B cell (primary cell): Measurements from ENCODE around the gene SPECC1. TPM values are rescaled to one million over a fixed set of nuclear protein-coding genes. Genes with fewer than 3 reads are reported as not detected.
"Not testable (repeated sequence)": the region's sequence is repeated elsewhere in the genome, so short reads cannot be mapped to it uniquely, and the experiment has no call there.

Source experiments
- ATAC-seq: fragments of 200-7000 bp; cut with Tn5 transposase; one replicate; pipeline ENCODE4 v1.10.0; 2021; ENCODE audit warnings: low read depth, mild to moderate bottlenecking, moderate number of reproducible peaks, moderate library complexity
- CTCF ChIA-PET: fragments of 350-600 bp; sonication (Branson Sonifier 250); formaldehyde crosslinking; loops from one replicate; lab custom pipeline; 2021; ENCODE audit warnings: antibody characterized with exemption, inconsistent platforms; lab: Charles Lee
- POLR2A ChIA-PET: fragments of 350-600 bp; sonication (Branson Sonifier 250); formaldehyde crosslinking; loops from one replicate; lab custom pipeline; 2021; ENCODE audit warnings: antibody characterized with exemption; lab: Charles Lee
- DNase-seq: peaks from one replicate; pipeline ENCODE4 v3.0.0; 2013
- H2AFZ ChIP-seq: 2 replicates; pipeline ENCODE4 v1.6.1; 2012; ENCODE audit warnings: mild to moderate bottlenecking, low read depth, low read length; ENCODE audit not compliant: insufficient read depth, poor library complexity, severe bottlenecking
- H3K27ac ChIP-seq, 2 donors: 1 replicate in 1 of 2; 2 replicates in 1 of 2; pipeline ENCODE4 v1.5.1; 2012 to 2013; ENCODE audit warnings: low read length in 2 of 2, mild to moderate bottlenecking in 2 of 2, moderate library complexity in 1 of 2
- H3K27me3 ChIP-seq, 4 experiments: fragments of 200-600 bp in 1 of 4; sonication (generic) in 1 of 4; replicated peaks in 1 of 4; 1 replicate in 2 of 4; 2 replicates in 2 of 4; pipeline versions ENCODE4 v1.6.1 to v1.7.0; 2013 to 2016; ENCODE audit warnings: low read length in 3 of 4, mild to moderate bottlenecking in 2 of 4, mixed read lengths in 1 of 4, moderate library complexity in 1 of 4; ENCODE audit not compliant: insufficient read depth in 4 of 4, control insufficient read depth in 3 of 4; ENCODE audit errors: control extremely low read depth in 1 of 4
- H3K36me3 ChIP-seq, 2 experiments: replicated peaks in 1 of 2; 1 replicate in 1 of 2; 2 replicates in 1 of 2; pipeline versions ENCODE4 v1.6.1 to v1.7.1; 2013; ENCODE audit warnings: low read length in 1 of 2; ENCODE audit not compliant: insufficient read depth in 2 of 2, control insufficient read depth in 1 of 2; ENCODE audit errors: control extremely low read depth in 1 of 2, extremely low read depth in 1 of 2
- H3K4me1 ChIP-seq, 2 donors: fragments of 200-600 bp in 1 of 2; sonication (generic) in 1 of 2; 1 replicate in 1 of 2; 2 replicates in 1 of 2; pipeline versions ENCODE4 v1.5.1 to v1.6.1; 2013 to 2017; ENCODE audit warnings: low read length in 2 of 2; ENCODE audit not compliant: control insufficient read depth in 2 of 2, insufficient read depth in 2 of 2
- H3K4me2 ChIP-seq: replicated peaks from 2 replicates; pipeline ENCODE3; 2012; ENCODE audit warnings: mild to moderate bottlenecking, low read depth, low read length; ENCODE audit not compliant: poor library complexity, severe bottlenecking
- H3K4me3 ChIP-seq, 5 experiments: fragments of 200-600 bp in 1 of 5; sonication (generic) in 1 of 5; 1 replicate in 3 of 5; 2 replicates in 2 of 5; pipeline versions ENCODE4 v1.5.1 to v1.7.0; 2011 to 2016; ENCODE audit warnings: low read length in 4 of 5, mild to moderate bottlenecking in 4 of 5, low read depth in 2 of 5, control low read depth in 1 of 5, moderate library complexity in 1 of 5; ENCODE audit not compliant: insufficient read depth in 1 of 5; ENCODE audit errors: control extremely low read depth in 1 of 5, extremely low read depth in 1 of 5
- H3K79me2 ChIP-seq: fragments of 200-600 bp; sonication (generic); one replicate; pipeline ENCODE4 v1.6.0; 2016; ENCODE audit warnings: low read length; ENCODE audit not compliant: control insufficient read depth, insufficient read depth
- H3K9ac ChIP-seq: fragments of 200-600 bp; sonication (generic); 2 replicates; pipeline ENCODE4 v1.6.1; 2017; ENCODE audit warnings: mild to moderate bottlenecking, low read length, moderate library complexity
- H3K9me3 ChIP-seq, 3 donors: one replicate each; pipeline versions ENCODE4 v1.6.1 to v1.7.1; 2013; ENCODE audit warnings: low read length in 2 of 3; ENCODE audit not compliant: control insufficient read depth in 2 of 3, insufficient read depth in 1 of 3; ENCODE audit errors: control extremely low read depth in 1 of 3
- H4K20me1 ChIP-seq: 2 replicates; pipeline ENCODE4 v1.6.0; 2012; ENCODE audit warnings: mild to moderate bottlenecking, low read length; ENCODE audit not compliant: insufficient read depth, control insufficient read depth, poor library complexity, severe bottlenecking
- H3K27ac Mint-ChIP-seq: one replicate; pipeline ENCODE4 v1.8.0; 2021; ENCODE audit warnings: mixed read lengths
- H3K27me3 Mint-ChIP-seq: one replicate; pipeline ENCODE4 v1.8.0; 2021; ENCODE audit warnings: mixed read lengths
- H3K4me1 Mint-ChIP-seq: one replicate; pipeline ENCODE4 v1.8.0; 2021; ENCODE audit warnings: mixed read lengths
- H3K4me3 Mint-ChIP-seq: one replicate; pipeline ENCODE4 v1.8.0; 2021; ENCODE audit warnings: mixed read lengths
- H3K9me3 Mint-ChIP-seq: one replicate; pipeline ENCODE4 v1.8.0; 2022; ENCODE audit warnings: mixed read lengths; ENCODE audit not compliant: insufficient read depth
- EZH2 ChIP-seq: IDR thresholded peaks from 2 replicates; pipeline ENCODE4 v1.6.1; 2012; ENCODE audit warnings: borderline replicate concordance, low read depth, mild to moderate bottlenecking, moderate library complexity, low read length; ENCODE audit not compliant: insufficient read depth, poor library complexity, severe bottlenecking
- WGBS: methylation state at CpG from one replicate; pipeline ENCODE4 v1.1.5; 2013; ENCODE audit warnings: missing lambda C conversion rate; ENCODE audit not compliant: insufficient coverage; 5-methylcytosine and 5-hydroxymethylcytosine counted together
- intact Hi-C: fragments of 100-400 bp; cut with micrococcal nuclease; formaldehyde crosslinking; loops from one replicate; pipeline ENCODE4 v1.10.0; 2022
- polyA minus RNA-seq: library from RNA; depleted of rRNA, polyadenylated mRNA; stranded (reverse); fragments of >200 nt; gene quantifications from 2 replicates; pipeline ENCODE4 v1.2.3, GENCODE V29; 2012
- polyA plus RNA-seq: library from polyadenylated mRNA; depleted of rRNA; stranded (reverse); fragments of >200 nt; gene quantifications from 2 replicates; pipeline ENCODE4 v1.2.3, GENCODE V29; 2012
- total RNA-seq, 2 donors: library from RNA; stranded (reverse); fragments of 120-200 nt in 1 of 2; gene quantifications; 1 replicate in 1 of 2; 2 replicates in 1 of 2; pipeline versions ENCODE4 v1.2.3 to v1.2.4, GENCODE V29; 2013 to 2022
- TF ChIP-seq, protein P1 (sequence below): fragments of 200-600 bp; IDR thresholded peaks from one replicate; pipeline ENCODE4 v1.8.0; 2022; ENCODE audit warnings: antibody characterized with exemption, mild to moderate bottlenecking

The SPECC1 gene, protein sequence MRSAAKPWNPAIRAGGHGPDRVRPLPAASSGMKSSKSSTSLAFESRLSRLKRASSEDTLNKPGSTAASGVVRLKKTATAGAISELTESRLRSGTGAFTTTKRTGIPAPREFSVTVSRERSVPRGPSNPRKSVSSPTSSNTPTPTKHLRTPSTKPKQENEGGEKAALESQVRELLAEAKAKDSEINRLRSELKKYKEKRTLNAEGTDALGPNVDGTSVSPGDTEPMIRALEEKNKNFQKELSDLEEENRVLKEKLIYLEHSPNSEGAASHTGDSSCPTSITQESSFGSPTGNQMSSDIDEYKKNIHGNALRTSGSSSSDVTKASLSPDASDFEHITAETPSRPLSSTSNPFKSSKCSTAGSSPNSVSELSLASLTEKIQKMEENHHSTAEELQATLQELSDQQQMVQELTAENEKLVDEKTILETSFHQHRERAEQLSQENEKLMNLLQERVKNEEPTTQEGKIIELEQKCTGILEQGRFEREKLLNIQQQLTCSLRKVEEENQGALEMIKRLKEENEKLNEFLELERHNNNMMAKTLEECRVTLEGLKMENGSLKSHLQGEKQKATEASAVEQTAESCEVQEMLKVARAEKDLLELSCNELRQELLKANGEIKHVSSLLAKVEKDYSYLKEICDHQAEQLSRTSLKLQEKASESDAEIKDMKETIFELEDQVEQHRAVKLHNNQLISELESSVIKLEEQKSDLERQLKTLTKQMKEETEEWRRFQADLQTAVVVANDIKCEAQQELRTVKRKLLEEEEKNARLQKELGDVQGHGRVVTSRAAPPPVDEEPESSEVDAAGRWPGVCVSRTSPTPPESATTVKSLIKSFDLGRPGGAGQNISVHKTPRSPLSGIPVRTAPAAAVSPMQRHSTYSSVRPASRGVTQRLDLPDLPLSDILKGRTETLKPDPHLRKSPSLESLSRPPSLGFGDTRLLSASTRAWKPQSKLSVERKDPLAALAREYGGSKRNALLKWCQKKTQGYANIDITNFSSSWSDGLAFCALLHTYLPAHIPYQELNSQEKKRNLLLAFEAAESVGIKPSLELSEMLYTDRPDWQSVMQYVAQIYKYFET
- total RNA-seq (6.1 and 7.4 TPM in 2 replicates), polyA plus RNA-seq (2.6 and 4.6 TPM in 2 replicates), polyA minus RNA-seq (4.4 and 6.2 TPM in 2 replicates)
- total RNA-seq (2013), result 8.0 TPM

DNA sequence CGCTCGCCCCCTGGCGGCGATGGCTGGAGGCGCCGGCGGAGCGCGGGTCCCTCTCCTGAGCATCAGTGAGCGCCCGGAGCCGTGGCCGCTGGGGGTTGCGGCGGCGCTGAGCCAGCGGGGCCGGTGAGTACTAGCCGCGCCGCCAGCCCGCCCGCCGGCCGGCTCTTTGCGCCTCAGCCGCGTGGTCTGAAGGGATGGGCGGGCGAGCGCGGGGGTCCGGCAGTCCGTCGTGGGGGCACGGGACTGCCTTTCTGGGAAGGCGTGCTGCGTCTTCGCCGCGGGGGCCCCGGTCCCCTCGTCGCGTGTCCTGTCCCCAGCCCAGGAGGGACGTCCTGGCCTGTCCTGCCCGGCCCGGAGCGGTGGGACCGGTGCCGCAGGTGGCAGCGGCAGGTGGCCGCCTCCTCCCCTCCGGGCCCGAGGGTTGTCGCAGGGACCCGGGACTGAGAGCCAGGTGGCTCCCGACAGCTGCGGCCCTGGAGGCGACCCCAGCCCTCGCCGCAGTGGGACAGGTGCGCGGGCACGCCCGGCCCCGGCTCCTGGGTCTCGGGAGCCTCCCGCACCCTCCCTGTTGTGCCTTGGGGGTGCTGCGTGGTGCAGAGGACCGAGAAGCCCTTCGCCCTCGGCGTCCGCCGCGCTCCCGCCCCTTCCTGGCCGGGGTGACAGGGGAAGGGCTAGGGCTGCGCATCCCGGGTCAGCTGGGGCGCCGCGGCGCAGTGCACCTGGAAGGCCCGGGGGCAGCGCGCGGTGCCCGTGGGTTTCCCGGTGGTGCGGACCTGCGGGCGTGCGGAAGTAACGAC is at the start of gene SPECC1:
SPECC1 (plus strand) TSS at position 58 of the 797 bp plus-strand sequence. CDS start 87,293 bp downstream, outside the sequence.
- H3K4me1 ChIP-seq, result peaks cover 10 to 13% of the 10 kb centered on the region in 2 donors
- no peak for TF ChIP-seq EZH2
- TF ChIP-seq, protein P1, sequence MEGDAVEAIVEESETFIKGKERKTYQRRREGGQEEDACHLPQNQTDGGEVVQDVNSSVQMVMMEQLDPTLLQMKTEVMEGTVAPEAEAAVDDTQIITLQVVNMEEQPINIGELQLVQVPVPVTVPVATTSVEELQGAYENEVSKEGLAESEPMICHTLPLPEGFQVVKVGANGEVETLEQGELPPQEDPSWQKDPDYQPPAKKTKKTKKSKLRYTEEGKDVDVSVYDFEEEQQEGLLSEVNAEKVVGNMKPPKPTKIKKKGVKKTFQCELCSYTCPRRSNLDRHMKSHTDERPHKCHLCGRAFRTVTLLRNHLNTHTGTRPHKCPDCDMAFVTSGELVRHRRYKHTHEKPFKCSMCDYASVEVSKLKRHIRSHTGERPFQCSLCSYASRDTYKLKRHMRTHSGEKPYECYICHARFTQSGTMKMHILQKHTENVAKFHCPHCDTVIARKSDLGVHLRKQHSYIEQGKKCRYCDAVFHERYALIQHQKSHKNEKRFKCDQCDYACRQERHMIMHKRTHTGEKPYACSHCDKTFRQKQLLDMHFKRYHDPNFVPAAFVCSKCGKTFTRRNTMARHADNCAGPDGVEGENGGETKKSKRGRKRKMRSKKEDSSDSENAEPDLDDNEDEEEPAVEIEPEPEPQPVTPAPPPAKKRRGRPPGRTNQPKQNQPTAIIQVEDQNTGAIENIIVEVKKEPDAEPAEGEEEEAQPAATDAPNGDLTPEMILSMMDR, result peak; percentile 99
- intact Hi-C loops, result loop anchor here (1.0 kb wide), 3 partner anchors 17 to 146 kb away; partner anchors contain the start of gene AKAP10
- peak within 1 kb of the TSS; percentile 63 for H3K27ac Mint-ChIP-seq
- DNase-seq (peak; percentile 90), ATAC-seq (peak; percentile 98)
- H3K9me3 ChIP-seq, result peaks cover 0 to 3% (median 0%) of the 10 kb centered on the region in 3 donors
- peaks cover 11% of the 10 kb centered on the region for H3K4me1 Mint-ChIP-seq
- H3K9ac ChIP-seq, result peak within 1 kb of the TSS; percentile 71
- peak within 1 kb of the TSS; percentile 64 to 74 (median 68) for H3K4me3 ChIP-seq
- WGBS, result under 1% methylated on average over 91 of the region's 96 CpGs
- peak within 1 kb of the TSS; percentile 94 for H3K4me3 Mint-ChIP-seq
- H3K27me3 ChIP-seq, result peaks cover 0 to 23% (median 16%) of the 10 kb centered on the region in 4 experiments
- no peaks in the 10 kb centered on the region for H3K79me2 ChIP-seq
- H4K20me1 ChIP-seq, result no peaks in the 10 kb centered on the region
- no peaks in the 10 kb centered on the region for H3K36me3 ChIP-seq
- H2AFZ ChIP-seq, result peak within 1 kb of the TSS; percentile 91
- POLR2A ChIA-PET, result interaction anchor here (1.6 kb wide), 1 partner anchor 32 kb away, joined by 8 read pairs; the partner anchor contains the start of gene AKAP10
- no peak within 1 kb of the TSS for H3K27ac ChIP-seq
- CTCF ChIA-PET, result interaction anchor here (0.8 to 3.5 kb wide), 10 partner anchors 9 to 144 kb away, joined by 3 to 23 read pairs (median 4); partner anchors contain the start of gene AKAP10
- H3K9me3 Mint-ChIP-seq, result no peaks in the 10 kb centered on the region
- peaks cover 53% of the 10 kb centered on the region for H3K27me3 Mint-ChIP-seq
- H3K4me2 ChIP-seq, result peak within 1 kb of the TSS; percentile 86

DNA sequence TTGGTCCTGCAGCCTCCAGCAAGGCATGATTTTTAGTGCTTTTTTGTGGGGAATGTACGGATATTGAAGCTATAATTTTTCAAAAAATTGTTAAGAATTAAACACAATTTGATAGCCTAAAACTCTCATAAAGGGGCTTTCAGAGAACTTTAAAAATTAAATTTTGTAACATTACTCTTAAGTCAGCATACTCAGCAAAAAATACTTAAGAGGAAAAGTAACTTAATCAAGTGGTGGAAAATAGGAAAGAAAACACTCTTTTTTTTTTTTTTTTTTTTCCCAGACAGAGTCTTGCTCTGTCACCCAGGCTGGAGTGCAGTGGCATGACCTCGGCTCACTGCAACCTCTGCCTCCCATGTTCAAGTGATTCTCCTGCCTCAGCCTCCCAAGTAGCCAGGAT is 46.2 kb upstream of the SPECC1 start:
- H2AFZ ChIP-seq, ATAC-seq, intact Hi-C loops, H3K4me1 ChIP-seq, H3K9me3 ChIP-seq, H3K4me3 Mint-ChIP-seq, H3K27me3 ChIP-seq, H3K9ac ChIP-seq, POLR2A ChIA-PET, H3K4me1 Mint-ChIP-seq, H3K27me3 Mint-ChIP-seq, H3K27ac Mint-ChIP-seq, H3K4me2 ChIP-seq, H3K27ac ChIP-seq, H3K9me3 Mint-ChIP-seq, DNase-seq, H3K4me3 ChIP-seq: not testable (repeated sequence)
- Histone ChIP-seq H4K20me1 (peaks cover 32% of the 10 kb centered on the region), H3K79me2 (peaks cover 67% of the 10 kb centered on the region), H3K36me3 (peaks cover 6 to 52% of the 10 kb centered on the region in 2 experiments)
- CTCF ChIA-PET, result interaction anchor here (0.5 kb wide), 1 partner anchor 18 kb away, joined by 3 read pairs; no protein-coding TSS in a partner anchor
- WGBS, result 60% methylated on average over 1 of the region's 2 CpGs
